Measurements from ENCODE around the gene STRN4.

STRN4 gene

DNA sequence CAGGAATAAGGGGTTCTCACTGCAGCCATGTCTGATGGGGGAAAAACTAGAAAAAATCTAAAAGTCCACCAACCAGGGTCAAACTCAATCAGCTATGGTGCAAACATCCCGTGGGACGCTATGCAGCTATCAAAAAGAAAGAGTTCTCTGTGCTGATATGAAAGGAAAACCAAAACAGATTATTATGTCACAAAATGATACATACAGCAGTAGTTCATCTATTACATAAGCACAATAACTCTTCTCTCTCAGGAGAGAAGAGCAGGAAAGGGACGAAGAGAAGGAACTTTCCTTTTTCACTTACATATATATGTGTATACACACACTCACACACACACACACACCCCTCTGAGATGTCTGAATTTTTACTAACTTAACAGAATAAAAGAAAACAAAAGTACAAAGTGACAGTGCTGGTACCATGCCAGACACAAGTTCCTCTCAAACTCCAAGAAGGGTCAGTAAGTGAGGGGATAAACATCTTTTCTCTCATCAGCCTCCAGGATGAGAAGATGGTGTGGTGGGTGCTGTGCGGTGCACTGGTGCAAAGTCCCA is 3.2 kb downstream of the STRN4 start:
- no peak for DNase-seq (ENCODE audit: low read depth)

- DNase-seq (ENCODE audit: low read depth): no peak
Observed at GRCh38 chr19:46741447-46741846, 4.8 kb downstream of the STRN4 start.

DNA sequence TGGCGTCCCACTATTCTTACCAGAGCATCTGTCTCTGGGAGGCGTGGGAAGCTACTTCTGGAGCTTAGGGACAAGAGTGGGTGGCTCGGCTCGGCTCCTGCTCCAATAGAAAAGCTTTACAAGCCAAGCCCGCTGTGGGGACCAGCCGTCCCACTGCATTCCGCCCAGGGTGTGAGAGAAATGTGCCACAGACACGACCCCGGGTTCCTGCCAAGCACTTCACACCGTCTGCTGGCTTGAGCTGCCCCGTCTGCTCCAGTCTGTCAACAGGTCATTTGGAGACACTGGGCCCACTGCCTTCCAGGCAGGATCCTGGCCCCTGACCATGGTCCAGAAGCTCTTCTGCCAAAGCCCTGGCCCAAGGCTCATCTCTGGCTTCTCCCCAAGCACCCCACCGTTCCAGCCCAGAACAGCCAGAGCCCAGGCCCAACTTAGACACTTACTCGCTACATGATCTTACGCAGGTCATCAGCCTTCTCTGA is 6.9 kb downstream of the STRN4 start:
- no peak for DNase-seq (ENCODE audit: low read depth)

DNA sequence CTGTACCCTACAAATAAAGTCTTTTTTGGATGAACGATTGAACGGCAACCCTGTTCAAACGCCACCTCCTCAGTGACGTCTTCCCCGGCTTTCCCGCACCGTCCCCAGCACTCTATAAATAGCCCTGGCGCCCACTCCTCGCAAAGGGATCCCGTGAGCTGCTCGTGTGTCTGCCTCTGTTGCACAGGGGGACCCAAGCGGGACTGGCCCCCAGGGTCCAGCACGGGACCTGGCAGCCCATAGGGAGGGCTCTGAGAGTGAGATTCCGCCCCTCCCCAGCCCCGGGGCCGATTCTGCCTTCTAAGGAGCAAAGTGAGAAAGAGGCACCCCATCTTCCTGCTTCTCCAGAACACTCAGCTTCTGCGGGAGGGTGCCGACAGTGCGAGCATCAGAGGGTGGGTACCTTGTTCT is 8.5 kb downstream of the STRN4 start:
- no peak for DNase-seq (ENCODE audit: low read depth)

- DNase-seq (ENCODE audit: low read depth): no peak
Observed at GRCh38 chr19:46737298-46737654, 9.0 kb downstream of the STRN4 start.

GRCh38 chr19:46736531-46737297 is 9.5 kb downstream of the STRN4 start:
- DNase-seq (ENCODE audit: low read depth): no peak

GRCh38 chr19:46733690-46734292 is 12.5 kb downstream of the STRN4 start:
- no peak for DNase-seq (ENCODE audit: low read depth)

GRCh38 chr19:46732966-46733689 is 13.1 kb downstream of the STRN4 start:
- DNase-seq (ENCODE audit: low read depth): no peak

GRCh38 chr19:46732172-46732938 is 13.9 kb downstream of the STRN4 start:
- DNase-seq (ENCODE audit: low read depth): no peak

DNA sequence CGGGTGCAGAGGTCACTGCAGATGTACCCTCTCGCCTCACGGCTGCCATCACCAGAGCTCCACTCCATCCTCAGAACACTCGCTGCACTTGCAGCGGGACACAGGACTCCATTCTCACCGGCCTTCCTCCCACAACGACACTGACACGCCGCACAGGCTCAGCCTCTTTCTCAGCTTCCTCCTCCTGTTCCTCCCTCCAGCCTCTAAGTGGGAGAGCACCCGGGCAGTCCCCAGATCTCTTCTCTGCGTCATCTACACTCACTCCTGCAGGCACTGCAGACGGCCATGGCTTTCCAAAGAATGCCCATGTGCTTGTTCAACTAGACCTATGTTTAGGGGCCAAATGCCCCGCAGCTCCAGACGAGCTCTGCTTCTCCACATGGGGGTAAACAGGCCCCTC is 14.7 kb downstream of the STRN4 start:
- no peak for DNase-seq (ENCODE audit: low read depth)

GRCh38 chr19:46731007-46731501 is 15.2 kb downstream of the STRN4 start:
- no peak for DNase-seq (ENCODE audit: low read depth)

DNA sequence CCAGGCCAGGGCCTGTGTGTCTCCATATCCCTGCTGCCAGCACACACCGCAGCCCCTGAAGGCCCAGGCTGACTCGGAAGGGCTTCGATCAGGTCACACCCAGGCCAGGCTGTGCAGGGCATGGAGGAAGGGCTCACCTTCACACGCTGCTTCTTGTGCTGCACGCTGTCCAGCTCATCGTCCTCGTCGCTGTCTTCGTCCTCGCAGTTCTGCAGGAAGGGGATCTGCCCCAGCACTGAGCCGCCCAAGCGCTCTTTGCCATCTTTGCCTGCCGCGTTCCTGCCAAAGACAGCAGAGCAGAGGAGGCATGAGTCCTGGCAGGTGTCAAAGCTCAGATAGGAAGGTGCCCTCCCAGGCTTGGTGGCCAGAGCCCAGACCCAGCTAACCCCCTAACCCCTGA is 15.7 kb downstream of the STRN4 start:
- no peak for DNase-seq (ENCODE audit: low read depth)

DNA sequence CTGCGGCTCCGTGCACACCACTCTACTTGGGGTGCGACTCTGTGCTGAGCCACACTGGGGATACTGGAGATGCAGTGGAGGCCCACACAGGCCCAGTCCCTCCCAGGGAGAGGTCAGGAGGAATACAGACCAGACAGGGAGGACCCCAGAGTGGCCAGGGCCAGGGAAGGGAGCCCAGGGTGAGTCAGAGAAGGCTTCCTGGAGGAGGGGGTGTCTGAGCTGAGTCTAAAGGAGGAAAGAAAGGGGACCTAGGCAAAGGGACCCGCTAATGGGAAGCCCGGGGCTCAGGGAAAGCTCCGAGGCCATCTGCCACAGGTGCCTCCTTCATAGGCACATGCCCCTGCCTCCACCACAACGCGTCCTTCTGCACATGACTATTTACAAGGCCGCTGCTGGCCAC is 16.1 kb downstream of the STRN4 start:
- DNase-seq (ENCODE audit: low read depth): no peak

DNA sequence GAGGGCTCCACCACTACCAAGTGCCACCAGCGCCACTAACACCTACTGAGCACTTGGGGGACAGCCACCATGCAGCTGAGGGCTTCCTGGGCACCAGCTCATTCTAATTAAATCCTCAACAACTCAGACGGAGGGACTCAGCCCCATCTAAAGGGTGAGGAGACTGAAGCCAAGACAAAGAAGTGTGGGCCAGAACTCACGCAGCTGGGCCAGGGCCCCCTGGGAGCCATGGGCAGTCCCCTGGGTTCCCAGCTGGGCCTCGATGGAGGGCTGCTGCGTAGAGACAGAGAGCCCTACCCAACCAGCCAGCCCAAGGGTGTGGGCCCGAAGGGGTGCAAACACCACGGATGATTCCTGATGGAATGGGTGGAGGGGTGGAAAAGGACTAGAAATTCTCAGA is 16.6 kb downstream of the STRN4 start:
- no peak for DNase-seq (ENCODE audit: low read depth)

DNA sequence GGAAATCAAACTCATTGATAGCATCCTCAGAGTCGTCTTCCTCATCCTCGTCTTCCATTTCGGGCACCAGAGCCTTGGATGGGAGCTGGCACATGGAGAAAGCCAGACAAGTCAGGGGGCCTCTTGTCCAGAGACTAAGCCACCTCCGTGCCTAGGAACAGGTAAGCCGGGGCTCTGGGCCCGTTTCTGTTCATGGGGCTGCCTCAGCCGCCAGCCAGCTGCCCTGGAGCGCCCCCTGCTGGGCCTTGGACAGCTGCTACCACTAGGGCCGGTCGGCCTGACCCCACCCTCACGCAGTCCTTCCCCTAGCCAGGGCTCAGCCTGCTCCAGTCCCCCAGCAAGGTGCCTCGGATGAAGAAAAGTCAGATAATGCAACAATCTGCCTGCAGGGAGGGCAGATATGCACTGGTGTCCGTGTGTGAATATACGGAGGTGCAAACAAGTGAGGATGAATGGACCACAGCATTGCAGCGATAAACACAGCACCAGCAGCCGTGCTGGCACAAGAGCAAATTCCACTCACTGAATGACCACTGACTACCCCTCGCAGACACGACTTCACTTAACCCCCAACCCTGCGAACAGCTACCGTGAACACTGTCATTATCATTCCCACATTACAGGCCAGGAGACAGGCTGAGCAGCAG is 17.4 kb downstream of the STRN4 start:
- peak; percentile 69 for DNase-seq (ENCODE audit: low read depth)

DNA sequence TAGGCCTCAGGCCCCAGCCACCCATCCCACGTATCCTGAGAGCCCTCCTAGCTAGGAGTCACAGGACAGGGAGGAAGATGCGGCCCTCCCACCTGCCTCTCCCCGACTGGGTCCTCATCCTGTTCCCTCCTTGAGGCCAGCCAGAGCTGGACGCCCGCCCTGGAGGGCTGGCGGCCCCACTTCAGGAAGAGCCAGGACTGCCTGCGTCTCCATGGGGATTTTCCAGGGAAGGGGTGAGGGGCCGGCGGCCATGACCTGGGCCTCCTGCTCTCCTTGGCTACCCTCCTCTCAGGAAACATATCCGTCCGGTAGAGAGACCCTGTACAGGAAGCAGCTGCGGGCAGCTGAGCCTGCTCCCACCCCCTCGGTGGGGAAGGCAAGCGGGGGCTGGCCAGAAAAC is 18.0 kb downstream of the STRN4 start:
- DNase-seq (ENCODE audit: low read depth): no peak

DNA sequence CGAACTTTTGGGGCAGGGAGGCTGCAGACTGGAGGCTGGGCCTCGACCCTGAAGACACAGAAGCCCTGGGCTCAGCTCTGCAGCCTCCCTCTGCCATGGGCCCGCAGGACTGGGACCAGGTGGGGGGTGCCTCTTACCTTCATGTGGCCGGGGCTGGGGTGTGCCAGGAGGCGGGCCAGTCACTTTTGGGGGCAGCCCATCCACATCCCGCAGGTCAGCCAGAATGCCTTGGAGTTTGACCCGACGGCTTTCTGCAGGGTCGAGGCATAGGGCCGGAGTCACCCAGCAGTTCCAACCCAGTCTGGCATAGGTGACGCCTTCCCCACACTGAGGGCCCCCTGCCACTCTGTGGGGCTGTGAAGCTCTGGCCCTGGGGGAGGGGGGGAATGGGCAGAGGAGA is 18.5 kb downstream of the STRN4 start:
- DNase-seq (ENCODE audit: low read depth): no peak

GRCh38 chr19:46726971-46727501 is 19.2 kb downstream of the STRN4 start:
- DNase-seq (ENCODE audit: low read depth): no peak

DNA sequence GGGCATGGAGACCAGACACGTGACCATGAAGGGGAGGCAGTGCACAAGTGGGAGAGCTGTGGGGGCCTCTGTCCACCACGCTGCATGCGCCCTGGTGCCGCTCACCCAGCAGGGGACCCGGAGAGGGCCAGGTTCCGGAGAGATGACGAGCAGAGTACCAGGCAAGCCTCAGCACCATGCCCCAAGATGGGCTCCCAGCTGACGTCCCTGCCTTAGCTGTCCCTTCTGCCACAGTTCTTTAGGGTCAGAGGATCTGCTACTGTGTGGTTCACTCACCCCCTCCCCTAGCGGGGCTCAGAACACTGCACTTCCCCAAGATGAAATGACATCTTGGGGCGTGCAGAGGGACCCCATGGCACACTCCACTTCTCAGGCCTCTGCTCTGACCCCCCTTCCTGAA is 19.7 kb downstream of the STRN4 start:
- DNase-seq (ENCODE audit: low read depth): no peak

DNA sequence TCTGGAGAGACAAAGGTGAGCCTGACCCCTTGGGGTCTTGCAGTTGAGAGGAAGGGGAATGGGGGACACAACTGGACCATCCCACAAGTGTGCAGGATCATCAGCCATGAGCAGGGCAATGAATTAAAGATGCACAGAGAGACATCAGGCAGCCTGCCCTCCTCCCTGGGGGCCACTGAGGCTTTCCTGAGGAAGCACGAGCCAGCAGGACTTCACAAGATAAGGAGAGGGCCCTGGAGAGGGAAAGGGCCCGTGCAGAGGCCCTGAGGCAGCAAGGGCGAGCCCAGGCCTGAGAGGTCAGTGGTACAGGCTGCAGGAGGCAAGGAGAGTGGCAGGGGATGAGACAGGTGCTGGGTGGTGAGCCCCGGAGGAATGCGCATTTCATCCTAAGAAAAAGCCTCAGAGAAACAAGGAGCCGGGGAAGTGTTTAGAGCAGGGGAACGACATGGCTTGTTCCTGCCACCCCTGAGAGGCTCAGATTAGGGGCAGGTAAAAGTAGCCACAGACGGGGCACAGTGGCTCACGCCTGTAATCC is 20.3 kb downstream of the STRN4 start:
- no peak for DNase-seq (ENCODE audit: low read depth)

Measured in stimulated activated CD8-positive, alpha-beta memory T cell treated with anti-CD3 and anti-CD28 coated beads, Interleukin-12 subunit alpha, Interleukin-12 subunit beta, amount 100 ng/mL, for 1 hour (primary cell).